Peyer's patch (tissue), 4 donors: ENCODE measurements around the gene BAAT. TPM values are rescaled to one million over a fixed set of nuclear protein-coding genes. Genes with fewer than 3 reads are reported as not detected.

Experiments
- DNase-seq, 3 donors: peaks; one replicate each; pipeline ENCODE4 v3.0.0-alpha.2; 2017 to 2019
- H3K27ac ChIP-seq, 4 donors: fragments of 200-600 bp; sonication (generic); one replicate each; pipeline ENCODE4 v1.5.1; 2016 to 2019
- H3K27me3 ChIP-seq, 2 donors: fragments of 200-600 bp; sonication (generic); one replicate each; pipeline ENCODE4 v1.5.1; 2019
- H3K36me3 ChIP-seq, 3 donors: fragments of 200-600 bp; sonication (generic); one replicate each; pipeline ENCODE4 v1.5.1; 2016 to 2019
- H3K4me1 ChIP-seq, 4 donors: fragments of 200-600 bp; sonication (generic); one replicate each; pipeline ENCODE4 v1.5.1; 2016 to 2019
- H3K4me3 ChIP-seq, 4 donors: fragments of 200-600 bp; sonication (generic); 1 replicate in 3 of 4; 2 replicates in 1 of 4; pipeline ENCODE4 v1.5.1; 2016 to 2019; ENCODE audit warnings: mild to moderate bottlenecking in 1 of 4
- H3K9me3 ChIP-seq, 4 donors: fragments of 200-600 bp; sonication (generic); one replicate each; pipeline ENCODE4 v1.5.1; 2016 to 2019; ENCODE audit warnings: mild to moderate bottlenecking in 1 of 4
- CTCF ChIP-seq, 6 experiments: fragments of 450-650 bp in 4 of 6; fragments of 200-600 bp in 2 of 6; sonication (generic) in 1 of 6; IDR thresholded peaks; one replicate each; pipeline ENCODE4 v1.5.1; 2017 to 2019; ENCODE audit warnings: antibody characterized with exemption in 6 of 6, mild to moderate bottlenecking in 3 of 6, moderate library complexity in 1 of 6
- POLR2A ChIP-seq, 2 donors: fragments of 450-650 bp; IDR thresholded peaks; one replicate each; pipeline ENCODE4 v1.5.1; 2017; ENCODE audit warnings: antibody characterized with exemption in 2 of 2, mild to moderate bottlenecking in 2 of 2, moderate library complexity in 2 of 2
- total RNA-seq, 4 donors: library from RNA; depleted of rRNA; stranded (reverse); fragments of >200 nt; gene quantifications; one replicate each; pipeline ENCODE4 v1.1.0, GENCODE V29; 2016

BAAT gene
- total RNA-seq, 4 donors from 2014 or later = 1.2 TPM; not detected in 3

DNA sequence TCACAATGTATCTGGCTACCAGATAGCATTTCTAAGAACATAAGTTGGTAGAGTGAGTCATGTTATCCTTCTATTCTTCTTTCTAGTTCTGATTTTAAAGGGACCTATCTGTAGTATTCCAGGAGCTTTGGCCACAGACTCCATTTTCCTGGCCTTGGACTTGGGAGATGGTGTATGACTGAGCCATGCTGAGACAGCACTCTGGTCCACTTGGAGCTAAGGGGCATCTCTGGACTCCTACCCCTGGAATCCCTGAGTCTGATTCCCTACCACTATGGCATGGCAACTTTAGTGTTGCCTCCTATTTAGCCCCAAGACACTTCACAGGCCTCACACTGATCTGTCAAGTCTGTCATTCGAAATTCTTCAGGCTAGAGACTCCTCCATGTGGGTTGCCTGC lies 58.8 kb downstream of the BAAT start:
- Histone ChIP-seq H3K36me3 (no peaks in the 10 kb centered on the region), H3K4me1 (no peaks in the 10 kb centered on the region), H3K27me3 (no peaks in the 10 kb centered on the region), H3K27ac (no peak overlapping the region), H3K9me3 (peaks cover 0 to 3% (median 0%) of the 10 kb centered on the region in 4 donors), H3K4me3 (no peak overlapping the region)
- TF ChIP-seq POLR2A (IDR thresholded peaks at IDR 0.05) = no peak
- TF ChIP-seq CTCF (IDR thresholded peaks at IDR 0.05) = no peak
- DNase-seq = no peak

GRCh38 chr9:101325053-101325452 lies 59.8 kb downstream of the BAAT start:
- no peaks in the 10 kb centered on the region for H3K27me3 ChIP-seq
- H3K9me3 ChIP-seq = peaks cover 0 to 3% (median 0%) of the 10 kb centered on the region in 4 donors
- H3K4me3 ChIP-seq = no peak overlapping the region
- no peaks in the 10 kb centered on the region for H3K36me3 ChIP-seq
- H3K27ac ChIP-seq = no peak overlapping the region
- no peaks in the 10 kb centered on the region for H3K4me1 ChIP-seq
- DNase-seq = no peak
- no peak for TF ChIP-seq CTCF (IDR thresholded peaks at IDR 0.05)
- TF ChIP-seq POLR2A (IDR thresholded peaks at IDR 0.05) = no peak

GRCh38 chr9:101324245-101324804 lies 60.5 kb downstream of the BAAT start:
- H3K27ac ChIP-seq = no peak overlapping the region
- no peak overlapping the region for H3K4me3 ChIP-seq
- TF ChIP-seq CTCF (IDR thresholded peaks at IDR 0.05) = no peak
- no peak for TF ChIP-seq POLR2A (IDR thresholded peaks at IDR 0.05)
- DNase-seq = no peak
- no peaks in the 10 kb centered on the region for H3K4me1 ChIP-seq
- H3K9me3 ChIP-seq = peaks cover 0 to 3% (median 0%) of the 10 kb centered on the region in 4 donors
- no peaks in the 10 kb centered on the region for H3K36me3 ChIP-seq
- H3K27me3 ChIP-seq = no peaks in the 10 kb centered on the region

DNA sequence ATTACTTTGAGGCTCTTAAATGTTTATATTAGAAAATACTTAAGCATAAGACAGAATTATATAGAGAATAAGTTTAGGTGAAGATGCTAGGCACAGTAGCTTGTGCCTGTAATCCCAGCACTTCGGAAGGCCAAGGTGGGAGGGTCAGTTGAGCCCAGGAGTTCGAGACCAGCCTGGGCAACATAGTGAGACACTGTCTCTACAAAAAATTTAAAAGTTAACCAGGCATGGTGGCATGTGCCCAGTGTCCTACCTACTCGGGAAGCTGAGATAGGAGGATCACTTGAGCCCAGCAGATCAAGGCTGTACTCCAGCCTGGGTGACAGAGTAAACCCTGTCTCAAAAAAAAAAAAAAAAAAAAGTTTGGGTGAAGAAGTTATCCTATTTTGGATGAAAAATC lies 61.7 kb downstream of the BAAT start:
- TF ChIP-seq POLR2A (IDR thresholded peaks at IDR 0.05) = no peak
- TF ChIP-seq CTCF (IDR thresholded peaks at IDR 0.05) = no peak
- peaks cover 0 to 3% (median 0%) of the 10 kb centered on the region in 4 donors for H3K9me3 ChIP-seq
- no peaks in the 10 kb centered on the region for H3K4me1 ChIP-seq
- H3K36me3 ChIP-seq = no peaks in the 10 kb centered on the region
- no peaks in the 10 kb centered on the region for H3K27me3 ChIP-seq
- H3K4me3 ChIP-seq = no peak overlapping the region
- DNase-seq = no peak
- H3K27ac ChIP-seq = no peak overlapping the region

DNA sequence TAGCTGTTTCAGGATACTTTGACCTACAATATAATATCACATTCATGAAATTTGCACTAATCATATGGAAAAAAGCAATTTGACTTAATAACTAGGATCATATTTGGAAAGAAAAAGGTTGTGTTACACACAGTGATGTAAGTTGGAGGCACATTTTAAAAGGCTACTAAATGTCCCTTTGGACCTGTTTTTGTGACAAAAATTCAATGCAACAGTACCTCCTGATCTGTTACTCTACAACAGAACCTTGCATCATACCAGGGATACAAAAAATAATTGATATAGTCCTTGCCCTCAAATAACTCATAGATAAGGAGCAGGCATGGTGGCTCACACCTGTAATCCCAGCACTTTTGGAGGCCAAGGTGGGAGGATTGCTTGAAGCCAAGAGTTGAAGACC lies 67.1 kb downstream of the BAAT start:
- Histone ChIP-seq H3K27ac (no peak overlapping the region), H3K4me1 (no peaks in the 10 kb centered on the region), H3K27me3 (no peaks in the 10 kb centered on the region), H3K9me3 (no peaks in the 10 kb centered on the region), H3K4me3 (no peak overlapping the region), H3K36me3 (no peaks in the 10 kb centered on the region)
- TF ChIP-seq CTCF (IDR thresholded peaks at IDR 0.05) (no peak), POLR2A (IDR thresholded peaks at IDR 0.05) (no peak)
- DNase-seq = no peak

- Histone ChIP-seq H3K9me3 (no peaks in the 10 kb centered on the region), H3K27ac (no peak overlapping the region), H3K4me3 (no peak overlapping the region), H3K36me3 (no peaks in the 10 kb centered on the region), H3K4me1 (no peaks in the 10 kb centered on the region), H3K27me3 (no peaks in the 10 kb centered on the region)
- TF ChIP-seq POLR2A (IDR thresholded peaks at IDR 0.05) = no peak
- TF ChIP-seq CTCF (IDR thresholded peaks at IDR 0.05) = no peak
- DNase-seq = no peak
These were observed 69.7 kb downstream of the BAAT start for GRCh38 chr9:101315112-101315450.
